Activated naive CD4-positive, alpha-beta T cell (primary cell): ENCODE results near the gene MYO1E.
"Not testable (repeated sequence)": the region's sequence is repeated elsewhere in the genome, so short reads cannot be mapped to it uniquely, and the experiment has no call there.

Experiments
- DNase-seq, 4 experiments: peaks; one replicate each; lab custom pipeline; 2025; lab: John Stamatoyannopoulos, UW

The MYO1E gene

GRCh38 chr15:59372352-59373211, at the start of gene MYO1E:
Gene MYO1E (minus strand): TSS chr15:59372871. CDS start chr15:59372500, 371 bp downstream.
- DNase-seq: no peak

GRCh38 chr15:59420986-59421618, 48.4 kb upstream of the MYO1E start:
- no peak for DNase-seq

GRCh38 chr15:59420108-59420507, 47.4 kb upstream of the MYO1E start:
- no peak for DNase-seq

GRCh38 chr15:59419170-59419569, 46.5 kb upstream of the MYO1E start:
- DNase-seq: no peak

GRCh38 chr15:59416816-59417215, 44.1 kb upstream of the MYO1E start:
- no peak for DNase-seq

GRCh38 chr15:59413577-59413976, 40.9 kb upstream of the MYO1E start:
- no peak for DNase-seq

GRCh38 chr15:59410391-59410896, 37.8 kb upstream of the MYO1E start:
- DNase-seq: no peak

- DNase-seq: no peak
These were observed 35.3 kb upstream of the MYO1E start for GRCh38 chr15:59407946-59408345.

- DNase-seq: no peak
These were observed 33.8 kb upstream of the MYO1E start for GRCh38 chr15:59406446-59406845.

- DNase-seq: no peak
These were observed 32.4 kb upstream of the MYO1E start for GRCh38 chr15:59405079-59405478.

GRCh38 chr15:59401824-59402569, 29.3 kb upstream of the MYO1E start:
- DNase-seq: no peak

- DNase-seq: not testable (repeated sequence)
These were observed 28.6 kb upstream of the MYO1E start for GRCh38 chr15:59401051-59401823.

- DNase-seq: no peak
These were observed 27.6 kb upstream of the MYO1E start for GRCh38 chr15:59400103-59400813.

GRCh38 chr15:59399465-59400102, 26.9 kb upstream of the MYO1E start:
- no peak for DNase-seq

- DNase-seq: no peak
These were observed 25.5 kb upstream of the MYO1E start for GRCh38 chr15:59398220-59398619.

GRCh38 chr15:59396679-59397078, 24.0 kb upstream of the MYO1E start:
- no peak for DNase-seq

GRCh38 chr15:59396211-59396610, 23.5 kb upstream of the MYO1E start:
- no peak for DNase-seq

GRCh38 chr15:59394166-59394661, 21.5 kb upstream of the MYO1E start:
- DNase-seq: no peak

GRCh38 chr15:59392299-59392698, 19.6 kb upstream of the MYO1E start:
- DNase-seq: no peak

- no peak for DNase-seq
These were observed 16.0 kb upstream of the MYO1E start for GRCh38 chr15:59388670-59389069.
